ENCODE data around the gene ABHD11.
"Not testable (repeated sequence)": the region's sequence is repeated elsewhere in the genome, so short reads cannot be mapped to it uniquely, and the experiment has no call there.

ABHD11 gene

GRCh38 chr7:73717025-73717807, 21.4 kb downstream of the ABHD11 start:
- Mint-ChIP-seq H3K4me3 (peak overlapping the region; percentile 80 to 86), H3K27ac (peak overlapping the region; percentile 36 to 60), H3K27me3 (peaks cover 19% of the 10 kb centered on the region), H3K4me1 (peaks cover 49% of the 10 kb centered on the region), H3K9me3 (no peaks in the 10 kb centered on the region)
- ATAC-seq, result peak; percentile 24
- DNase-seq, result no peak

- no peak for DNase-seq
- Mint-ChIP-seq H3K4me1 (peaks cover 49% of the 10 kb centered on the region), H3K9me3 (no peaks in the 10 kb centered on the region), H3K27me3 (peaks cover 17% of the 10 kb centered on the region), H3K4me3 (no peak overlapping the region), H3K27ac (peak overlapping the region in 1 of 2 donors; percentile 79)
- no peak for ATAC-seq
Observed at GRCh38 chr7:73716318-73716890, 22.2 kb downstream of the ABHD11 start.

- peak in 1 of 2 donors; percentile 36 for DNase-seq
- H3K27ac Mint-ChIP-seq, result no peak overlapping the region
Observed at GRCh38 chr7:73715648-73716317, 22.8 kb downstream of the ABHD11 start.

GRCh38 chr7:73713319-73713718, 25.3 kb downstream of the ABHD11 start:
- H3K27ac Mint-ChIP-seq, DNase-seq, H3K27me3 Mint-ChIP-seq, H3K9me3 Mint-ChIP-seq, ATAC-seq, H3K4me3 Mint-ChIP-seq: not testable (repeated sequence)
- H3K4me1 Mint-ChIP-seq, result peaks cover 37% of the 10 kb centered on the region

More at GRCh38 chr7:73715648-73716317, 22.8 kb downstream of the ABHD11 start:
- Mint-ChIP-seq H3K4me1 (peaks cover 49% of the 10 kb centered on the region), H3K9me3 (no peaks in the 10 kb centered on the region), H3K27me3 (peaks cover 11% of the 10 kb centered on the region), H3K4me3 (no peak overlapping the region)
- peak; percentile 31 for ATAC-seq

GRCh38 chr7:73712773-73713172, 25.8 kb downstream of the ABHD11 start:
- no peaks in the 10 kb centered on the region for H3K9me3 Mint-ChIP-seq
- H3K4me1 Mint-ChIP-seq, result peaks cover 31% of the 10 kb centered on the region
- no peaks in the 10 kb centered on the region for H3K27me3 Mint-ChIP-seq
- H3K4me3 Mint-ChIP-seq, result no peak overlapping the region
- ATAC-seq, result no peak
- no peak overlapping the region for H3K27ac Mint-ChIP-seq
- DNase-seq, result no peak

GRCh38 chr7:73708961-73709549, 29.5 kb downstream of the ABHD11 start:
- ATAC-seq (peak; percentile 3), DNase-seq (no peak)
- peaks cover 25% of the 10 kb centered on the region for H3K4me1 Mint-ChIP-seq
- H3K9me3 Mint-ChIP-seq, result no peaks in the 10 kb centered on the region
- no peak overlapping the region for H3K4me3 Mint-ChIP-seq
- no peak overlapping the region for H3K27ac Mint-ChIP-seq
- no peaks in the 10 kb centered on the region for H3K27me3 Mint-ChIP-seq

- DNase-seq, result peak in 1 of 2 donors; percentile 27
- Mint-ChIP-seq H3K4me1 (peaks cover 26% of the 10 kb centered on the region), H3K27ac (peak overlapping the region in 1 of 2 donors; percentile 21), H3K27me3 (no peaks in the 10 kb centered on the region), H3K9me3 (no peaks in the 10 kb centered on the region), H3K4me3 (no peak overlapping the region)
- peak; percentile 24 for ATAC-seq
Observed at GRCh38 chr7:73707045-73707631, 31.5 kb downstream of the ABHD11 start.

- DNase-seq, result no peak
- no peak overlapping the region for H3K4me3 Mint-ChIP-seq
- no peaks in the 10 kb centered on the region for H3K9me3 Mint-ChIP-seq
- H3K27me3 Mint-ChIP-seq, result no peaks in the 10 kb centered on the region
- ATAC-seq, result peak; percentile 67
- no peak overlapping the region for H3K27ac Mint-ChIP-seq
- H3K4me1 Mint-ChIP-seq, result peaks cover 32% of the 10 kb centered on the region
Observed at GRCh38 chr7:73706126-73707044, 32.2 kb downstream of the ABHD11 start.

GRCh38 chr7:73705551-73705920, 33.1 kb downstream of the ABHD11 start:
- DNase-seq (no peak), ATAC-seq (no peak)
- Mint-ChIP-seq H3K4me3 (no peak overlapping the region), H3K27ac (peak overlapping the region in 1 of 2 donors; percentile 27), H3K9me3 (no peaks in the 10 kb centered on the region), H3K27me3 (no peaks in the 10 kb centered on the region), H3K4me1 (peaks cover 32% of the 10 kb centered on the region)

GRCh38 chr7:73704640-73705550, 33.7 kb downstream of the ABHD11 start:
- DNase-seq (no peak), ATAC-seq (no peak)
- peaks cover 32% of the 10 kb centered on the region for H3K4me1 Mint-ChIP-seq
- no peak overlapping the region for H3K4me3 Mint-ChIP-seq
- H3K27ac Mint-ChIP-seq, result no peak overlapping the region
- no peaks in the 10 kb centered on the region for H3K9me3 Mint-ChIP-seq
- H3K27me3 Mint-ChIP-seq, result no peaks in the 10 kb centered on the region

- Mint-ChIP-seq H3K9me3 (no peaks in the 10 kb centered on the region), H3K27ac (no peak overlapping the region), H3K4me1 (peaks cover 32% of the 10 kb centered on the region), H3K27me3 (no peaks in the 10 kb centered on the region), H3K4me3 (peak overlapping the region; percentile 12 to 13)
- ATAC-seq (peak; percentile 56), DNase-seq (no peak)
Observed at GRCh38 chr7:73703757-73704639, 34.6 kb downstream of the ABHD11 start.

- ATAC-seq, result no peak
- Mint-ChIP-seq H3K27me3 (no peaks in the 10 kb centered on the region), H3K27ac (no peak overlapping the region), H3K9me3 (no peaks in the 10 kb centered on the region), H3K4me3 (no peak overlapping the region), H3K4me1 (peaks cover 32% of the 10 kb centered on the region)
- DNase-seq, result no peak
Observed at GRCh38 chr7:73703225-73703624, 35.4 kb downstream of the ABHD11 start.

- H3K27me3 Mint-ChIP-seq, result no peaks in the 10 kb centered on the region
Observed at GRCh38 chr7:73702665-73703064, 35.9 kb downstream of the ABHD11 start.

More at GRCh38 chr7:73702665-73703064, 35.9 kb downstream of the ABHD11 start:
- no peak for ATAC-seq
- DNase-seq, result no peak
- Mint-ChIP-seq H3K9me3 (no peaks in the 10 kb centered on the region), H3K4me1 (peaks cover 32% of the 10 kb centered on the region), H3K27ac (no peak overlapping the region), H3K4me3 (no peak overlapping the region)

All from stimulated activated naive CD8-positive, alpha-beta T cell treated with anti-CD3 and anti-CD28 coated beads, Interleukin-15, amount 100 ng/mL, for 72 hours (primary cell).